DND-41 (cell line): ENCODE results near the gene BTN3A1.

Experiments
- ATAC-seq: fragments of 200-7000 bp; cut with Tn5 transposase; 3 replicates; pipeline ENCODE4 v1.9.1; 2021; ENCODE audit warnings: low read depth; ENCODE audit not compliant: insufficient read depth
- DNase-seq: peaks from one replicate; pipeline ENCODE4 v3.0.0-alpha.2; 2020
- H2AFZ ChIP-seq: 2 replicates; pipeline ENCODE4 v1.6.0; 2012; ENCODE audit warnings: low read depth, low read length
- H3K27ac ChIP-seq: 2 replicates; pipeline ENCODE4 v1.5.1; 2012; ENCODE audit warnings: low read length, inconsistent platforms
- H3K27me3 ChIP-seq: fragments of 200-600 bp; sonication (generic); 2 replicates; pipeline ENCODE4 v1.6.0; 2012; ENCODE audit warnings: low read length, mild to moderate bottlenecking, inconsistent platforms; ENCODE audit not compliant: insufficient read depth, poor library complexity
- H3K36me3 ChIP-seq: 2 replicates; pipeline ENCODE4 v1.5.1; 2012; ENCODE audit warnings: low read length, inconsistent platforms; ENCODE audit not compliant: insufficient read depth
- H3K4me1 ChIP-seq: 2 replicates; pipeline ENCODE4 v1.5.1; 2012; ENCODE audit warnings: mild to moderate bottlenecking, low read length; ENCODE audit not compliant: insufficient read depth
- H3K4me2 ChIP-seq: 2 replicates; pipeline ENCODE4 v1.6.0; 2012; ENCODE audit warnings: mild to moderate bottlenecking, moderate library complexity, low read length, inconsistent platforms; ENCODE audit not compliant: insufficient read depth
- H3K4me3 ChIP-seq, 2 experiments: fragments of 200-600 bp in 1 of 2; shearing (Covaris generic) in 1 of 2; 2 replicates each; pipeline ENCODE4 v1.5.1; 2012 to 2016; ENCODE audit warnings: inconsistent platforms in 2 of 2, low read length in 2 of 2, mild to moderate bottlenecking in 2 of 2, low read depth in 1 of 2, moderate library complexity in 1 of 2
- H3K79me2 ChIP-seq: 2 replicates; pipeline ENCODE4 v1.6.0; 2012; ENCODE audit warnings: low read length, inconsistent platforms; ENCODE audit not compliant: insufficient read depth
- H3K9ac ChIP-seq: 2 replicates; pipeline ENCODE4 v1.6.0; 2012; ENCODE audit warnings: low read depth, mild to moderate bottlenecking, inconsistent platforms, low read length, moderate library complexity
- H3K9me3 ChIP-seq: 2 replicates; pipeline ENCODE4 v1.5.1; 2012; ENCODE audit warnings: low read length, moderate library complexity, mild to moderate bottlenecking, inconsistent platforms; ENCODE audit not compliant: insufficient read depth, severe bottlenecking
- H4K20me1 ChIP-seq: 2 replicates; pipeline ENCODE4 v1.6.0; 2012; ENCODE audit warnings: low read length; ENCODE audit not compliant: insufficient read depth
- CTCF ChIP-seq: IDR thresholded peaks from 2 replicates; pipeline ENCODE4 v1.5.1; 2012; ENCODE audit warnings: borderline replicate concordance, low read length, moderate library complexity, mild to moderate bottlenecking; ENCODE audit not compliant: poor library complexity, severe bottlenecking; ENCODE audit errors: extremely low read depth
- EZH2 ChIP-seq: IDR thresholded peaks from 3 replicates; pipeline ENCODE4 v1.6.1; 2012; ENCODE audit warnings: borderline replicate concordance, low read depth, mild to moderate bottlenecking, moderate library complexity, low read length, inconsistent platforms; ENCODE audit not compliant: severe bottlenecking

Gene BTN3A1

GRCh38 chr6:26390531-26390930 is 11.5 kb upstream of the BTN3A1 start:
- Histone ChIP-seq H3K9ac (no peak overlapping the region), H3K4me3 (no peak overlapping the region), H3K36me3 (peaks cover 53% of the 10 kb centered on the region), H3K4me2 (no peak overlapping the region), H3K27ac (no peak overlapping the region), H3K79me2 (no peaks in the 10 kb centered on the region), H3K27me3 (no peaks in the 10 kb centered on the region), H3K4me1 (no peaks in the 10 kb centered on the region), H2AFZ (no peak overlapping the region), H3K9me3 (no peaks in the 10 kb centered on the region), H4K20me1 (no peaks in the 10 kb centered on the region)
- TF ChIP-seq EZH2, result no peak
- TF ChIP-seq CTCF, result no peak
- no peak for DNase-seq
- ATAC-seq, result no peak

- H3K27me3 ChIP-seq, result no peaks in the 10 kb centered on the region
- H3K4me2 ChIP-seq, result no peak overlapping the region
- H3K27ac ChIP-seq, result no peak overlapping the region
- no peak for DNase-seq
- ATAC-seq, result no peak; the same call in 2 of the 3 replicates
- H3K4me1 ChIP-seq, result no peaks in the 10 kb centered on the region
- H3K9ac ChIP-seq, result no peak overlapping the region
- H3K36me3 ChIP-seq, result peaks cover 49% of the 10 kb centered on the region
- H4K20me1 ChIP-seq, result no peaks in the 10 kb centered on the region
- H3K9me3 ChIP-seq, result no peaks in the 10 kb centered on the region
- H3K79me2 ChIP-seq, result no peaks in the 10 kb centered on the region
- TF ChIP-seq EZH2 (no peak), CTCF (no peak)
- no peak overlapping the region for H2AFZ ChIP-seq
- no peak overlapping the region for H3K4me3 ChIP-seq
These were observed 9.0 kb upstream of the BTN3A1 start for GRCh38 chr6:26392932-26393636.

GRCh38 chr6:26394289-26394688 is 7.8 kb upstream of the BTN3A1 start:
- H3K4me3 ChIP-seq, result no peak overlapping the region
- ATAC-seq (no peak), DNase-seq (no peak)
- H3K4me1 ChIP-seq, result no peaks in the 10 kb centered on the region
- no peaks in the 10 kb centered on the region for H3K9me3 ChIP-seq
- H3K4me2 ChIP-seq, result no peak overlapping the region
- no peaks in the 10 kb centered on the region for H3K27me3 ChIP-seq
- no peak overlapping the region for H3K9ac ChIP-seq
- H3K27ac ChIP-seq, result no peak overlapping the region
- no peak overlapping the region for H2AFZ ChIP-seq
- H3K79me2 ChIP-seq, result no peaks in the 10 kb centered on the region
- no peaks in the 10 kb centered on the region for H4K20me1 ChIP-seq
- no peak for TF ChIP-seq EZH2
- TF ChIP-seq CTCF, result no peak
- H3K36me3 ChIP-seq, result peaks cover 40% of the 10 kb centered on the region
